Common myeloid progenitor, CD34-positive (primary cell): ENCODE measurements around the gene MSLN.
"Not testable (repeated sequence)": the region's sequence is repeated elsewhere in the genome, so short reads cannot be mapped to it uniquely, and the experiment has no call there.

Source experiments
- CTCF ChIA-PET: fragments of 350-600 bp; sonication (Branson Sonifier 250); formaldehyde crosslinking; loops from one replicate; lab custom pipeline; 2021; ENCODE audit warnings: antibody characterized with exemption; lab: Charles Lee
- POLR2A ChIA-PET: fragments of 350-600 bp; sonication (Branson Sonifier 250); formaldehyde crosslinking; loops from one replicate; lab custom pipeline; 2021; ENCODE audit warnings: antibody characterized with exemption; lab: Charles Lee
- DNase-seq, 3 donors: peaks; one replicate each; pipeline versions ENCODE4 v3.0.0 to v3.0.0-alpha.2; 2013
- H3K27ac ChIP-seq, 2 experiments: 1 replicate in 1 of 2; 2 replicates in 1 of 2; pipeline ENCODE4 v1.7.0; 2013; ENCODE audit warnings: inconsistent platforms in 2 of 2, low read length in 2 of 2, mild to moderate bottlenecking in 2 of 2, low read depth in 1 of 2, moderate library complexity in 1 of 2; ENCODE audit not compliant: severe bottlenecking in 2 of 2, insufficient read depth in 1 of 2, poor library complexity in 1 of 2
- H3K27me3 ChIP-seq, 5 experiments: replicated peaks in 2 of 5; 1 replicate in 3 of 5; 2 replicates in 2 of 5; pipeline versions ENCODE4 v1.6.1 to v1.7.0; 2013; ENCODE audit warnings: low read length in 4 of 5, mild to moderate bottlenecking in 2 of 5, moderate library complexity in 2 of 5, inconsistent platforms in 1 of 5; ENCODE audit not compliant: insufficient read depth in 5 of 5, control insufficient read depth in 4 of 5
- H3K36me3 ChIP-seq, 4 experiments: 1 replicate in 2 of 4; 2 replicates in 2 of 4; pipeline versions ENCODE4 v1.6.1 to v1.7.0; 2013; ENCODE audit warnings: low read length in 3 of 4, control low read depth in 1 of 4, mild to moderate bottlenecking in 1 of 4; ENCODE audit not compliant: control insufficient read depth in 4 of 4, insufficient read depth in 4 of 4
- H3K4me1 ChIP-seq, 4 experiments: 1 replicate in 3 of 4; 2 replicates in 1 of 4; pipeline versions ENCODE4 v1.6.1 to v1.7.1; 2013; ENCODE audit warnings: low read length in 3 of 4, mild to moderate bottlenecking in 3 of 4, control low read depth in 1 of 4, inconsistent platforms in 1 of 4, moderate library complexity in 1 of 4; ENCODE audit not compliant: control insufficient read depth in 4 of 4, insufficient read depth in 4 of 4; ENCODE audit errors: control extremely low read depth in 1 of 4
- H3K4me3 ChIP-seq, 7 experiments: 1 replicate in 4 of 7; 2 replicates in 3 of 7; pipeline versions ENCODE4 v1.5.1 to v1.7.0; 2013; ENCODE audit warnings: mild to moderate bottlenecking in 7 of 7, low read length in 6 of 7, moderate library complexity in 6 of 7, inconsistent platforms in 2 of 7, low read depth in 2 of 7, control low read depth in 1 of 7; ENCODE audit not compliant: insufficient read depth in 4 of 7, control insufficient read depth in 1 of 7; ENCODE audit errors: extremely low read depth in 1 of 7
- H3K9me3 ChIP-seq, 5 experiments: 1 replicate in 4 of 5; 2 replicates in 1 of 5; pipeline versions ENCODE4 v1.6.1 to v1.7.1; 2013; ENCODE audit warnings: low read length in 4 of 5, mild to moderate bottlenecking in 2 of 5, inconsistent platforms in 1 of 5, low read depth in 1 of 5, moderate library complexity in 1 of 5; ENCODE audit not compliant: control insufficient read depth in 4 of 5, insufficient read depth in 2 of 5; ENCODE audit errors: control extremely low read depth in 1 of 5
- WGBS: methylation state at CpG from one replicate; pipeline ENCODE4 v1.1.5; 2013; ENCODE audit not compliant: insufficient coverage; 5-methylcytosine and 5-hydroxymethylcytosine counted together

The MSLN gene

DNA sequence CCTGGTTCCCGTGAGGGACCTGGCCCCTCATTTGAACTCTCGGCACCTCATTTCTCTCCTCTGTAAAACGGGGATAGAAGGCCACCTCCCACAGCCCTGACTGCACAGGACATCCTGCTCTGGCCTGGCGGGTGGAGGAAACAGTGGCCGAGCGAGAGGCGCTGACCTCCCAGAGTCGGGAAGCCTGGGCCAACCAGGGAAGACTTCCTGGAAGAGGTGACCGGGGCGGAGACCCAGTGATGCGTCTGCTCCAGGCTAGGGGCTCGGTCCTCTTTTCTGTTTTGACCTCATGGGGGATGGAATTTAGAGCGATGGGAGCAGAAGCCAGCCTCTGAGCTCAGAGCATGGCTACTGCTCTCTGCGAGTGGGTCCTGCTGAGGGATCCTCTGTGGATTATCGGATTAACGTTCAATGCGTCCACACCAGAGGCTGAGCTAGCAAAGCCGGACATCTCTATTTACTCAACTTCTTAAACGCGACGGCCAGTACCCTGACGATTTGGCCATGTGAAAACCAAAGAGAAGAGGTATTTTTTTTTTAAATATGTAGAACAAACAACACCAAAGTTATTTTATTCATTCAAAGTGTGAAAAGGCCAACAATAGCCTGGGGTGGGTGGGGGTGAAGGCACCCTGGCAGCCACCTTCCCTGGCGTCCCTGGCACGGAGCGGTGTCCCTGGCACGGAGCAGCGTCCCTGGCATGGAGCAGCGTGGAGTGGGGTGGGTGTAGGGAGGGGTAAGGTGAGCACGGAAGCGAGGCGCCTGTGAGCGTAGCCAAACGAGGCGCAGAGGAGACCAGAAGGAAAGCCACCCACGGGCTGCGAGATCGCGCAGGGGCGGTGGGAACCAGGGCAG, 9.2 kb upstream of the MSLN start:
- CTCF ChIA-PET: interaction anchor here (0.9 to 2.0 kb wide), 7 partner anchors 10 to 78 kb away, joined by 3 to 7 read pairs (median 4); partner anchors contain the start of genes CIAO3 and MSLN
- Histone ChIP-seq H3K4me3 (no peak overlapping the region), H3K4me1 (peaks cover 0 to 22% (median 17%) of the 10 kb centered on the region in 4 experiments), H3K36me3 (no peaks in the 10 kb centered on the region), H3K27ac (no peak overlapping the region), H3K9me3 (peaks cover 0 to under 1% (median 0%) of the 10 kb centered on the region in 5 experiments), H3K27me3 (no peaks in the 10 kb centered on the region)
- DNase-seq: no peak
- 91% methylated on average over 27 of the region's 39 CpGs for WGBS
- POLR2A ChIA-PET: no interaction called here

DNA sequence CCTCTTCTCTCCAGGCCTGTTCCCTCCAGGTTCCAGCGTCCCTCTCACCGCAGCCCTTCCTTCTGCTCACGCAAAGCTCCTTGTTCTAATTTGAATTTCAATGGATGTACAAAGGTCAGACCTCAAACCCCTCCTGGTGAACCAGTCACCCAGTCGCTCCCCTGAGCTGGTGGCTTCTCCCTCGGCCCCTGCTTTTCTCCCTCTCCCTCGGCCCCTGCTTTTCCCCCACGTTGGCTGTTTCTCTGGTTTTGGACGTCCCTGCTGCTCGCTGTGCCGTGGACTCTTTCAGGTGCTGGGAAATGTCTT, 8.6 kb upstream of the MSLN start:
- Histone ChIP-seq H3K27ac (no peak overlapping the region), H3K9me3 (peaks cover 0 to 3% (median 0%) of the 10 kb centered on the region in 5 experiments), H3K27me3 (no peaks in the 10 kb centered on the region), H3K4me3 (no peak overlapping the region), H3K4me1 (peaks cover 0 to 26% (median 17%) of the 10 kb centered on the region in 4 experiments), H3K36me3 (no peaks in the 10 kb centered on the region)
- 88% methylated on average over 5 of the region's 10 CpGs for WGBS
- POLR2A ChIA-PET: no interaction called here
- CTCF ChIA-PET: interaction anchor here (0.9 to 1.3 kb wide), 2 partner anchors 11 to 78 kb away, joined by 3 read pairs; partner anchors contain the start of gene CIAO3
- no peak for DNase-seq

DNA sequence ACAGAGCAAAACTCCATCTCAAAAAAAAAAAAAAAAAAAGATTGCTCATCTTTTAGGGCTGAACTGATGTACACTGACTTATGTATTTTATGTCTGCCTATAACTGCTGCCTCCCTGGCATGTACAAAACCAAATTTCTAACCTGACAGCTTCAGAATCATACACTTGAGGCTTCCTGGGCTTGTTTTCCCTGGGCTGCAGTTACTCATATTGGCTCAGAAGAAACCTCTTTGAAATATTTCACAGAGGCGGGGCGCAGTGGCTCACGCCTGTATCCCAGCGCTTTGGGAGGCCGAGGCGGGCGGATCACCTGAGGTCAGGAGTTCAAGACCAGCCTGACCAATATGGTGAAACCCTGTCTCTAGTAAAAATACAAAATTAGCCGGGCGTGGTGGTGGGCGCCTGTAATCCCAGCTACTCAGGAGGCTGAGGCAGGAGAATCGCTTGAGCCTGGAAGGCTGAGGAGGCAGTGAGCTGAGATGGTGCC, 6.4 kb upstream of the MSLN start:
- H3K9me3 ChIP-seq, H3K27ac ChIP-seq, H3K36me3 ChIP-seq, DNase-seq, POLR2A ChIA-PET, H3K27me3 ChIP-seq: not testable (repeated sequence)
- CTCF ChIA-PET: interaction anchor here (0.7 to 3.0 kb wide), 8 partner anchors 9 to 44 kb away, joined by 3 to 16 read pairs (median 6); partner anchors contain the start of genes CCDC78 and METRN
- WGBS: 98% methylated on average over 9 of the region's 11 CpGs
- peaks cover 0 to 35% (median 24%) of the 10 kb centered on the region in 4 experiments for H3K4me1 ChIP-seq
- H3K4me3 ChIP-seq: peak overlapping the region in 1 of 7 experiments; percentile 58

DNA sequence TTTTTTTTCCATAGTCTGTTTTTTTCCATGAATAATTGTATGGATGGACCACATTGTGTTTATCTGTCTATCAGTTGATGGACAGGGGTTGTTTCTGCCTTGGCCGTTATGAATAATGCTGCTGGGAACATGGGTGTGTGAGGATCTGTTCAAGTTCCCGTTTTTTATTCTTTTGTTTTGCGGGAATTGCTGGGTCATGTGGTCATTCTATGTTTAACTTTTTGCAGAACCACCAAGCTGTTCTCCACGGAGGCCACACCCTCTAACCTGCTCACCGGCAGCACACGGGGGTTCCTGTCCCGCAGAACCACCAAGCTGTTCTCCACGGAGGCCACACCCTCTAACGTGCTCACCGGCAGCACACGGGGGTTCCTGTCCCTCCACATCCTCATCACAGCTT, 5.9 kb upstream of the MSLN start:
- Histone ChIP-seq H3K9me3 (peaks cover 0 to 3% (median 0%) of the 10 kb centered on the region in 5 experiments), H3K4me1 (peaks cover 0 to 35% (median 24%) of the 10 kb centered on the region in 4 experiments), H3K4me3 (peak overlapping the region in 4 of 7 experiments; percentile 26 to 58 (median 38)), H3K36me3 (no peaks in the 10 kb centered on the region), H3K27me3 (no peaks in the 10 kb centered on the region), H3K27ac (peak overlapping the region in 1 of 2 experiments; percentile 0)
- POLR2A ChIA-PET: interaction anchor here (0.6 kb wide), 1 partner anchor 1778 kb away, joined by 3 read pairs; no protein-coding TSS in a partner anchor
- CTCF ChIA-PET: interaction anchor here (0.7 to 3.0 kb wide), 9 partner anchors 10 to 44 kb away, joined by 3 to 16 read pairs (median 5); partner anchors contain the start of genes CCDC78, CIAO3 and METRN
- peak; percentile 49 to 90 (median 87) for DNase-seq
- 0% methylated on average over 4 of the region's 11 CpGs for WGBS

DNA sequence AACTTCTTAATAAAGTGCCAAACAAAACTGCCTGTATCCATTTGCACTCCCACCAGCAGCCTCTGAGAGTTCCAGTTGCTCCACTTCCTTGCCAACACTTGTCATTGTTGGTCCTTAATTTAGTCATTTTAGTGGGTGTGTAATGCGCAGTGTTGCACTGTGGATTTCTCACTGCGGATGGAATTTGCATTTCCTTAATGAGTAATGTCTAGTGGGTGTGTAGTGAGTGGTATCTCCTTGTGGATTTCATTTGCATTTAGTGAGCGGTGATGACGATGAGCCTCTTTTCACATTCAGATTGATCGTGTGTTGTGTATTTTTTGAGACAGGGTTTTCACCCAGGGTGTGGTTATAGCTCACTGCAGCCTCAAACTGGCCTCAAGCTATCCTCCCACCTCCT, 4.1 kb upstream of the MSLN start:
- Histone ChIP-seq H3K27ac (no peak overlapping the region), H3K36me3 (no peaks in the 10 kb centered on the region), H3K9me3 (peaks cover 0 to 3% (median 0%) of the 10 kb centered on the region in 5 experiments), H3K27me3 (no peaks in the 10 kb centered on the region), H3K4me3 (no peak overlapping the region), H3K4me1 (peaks cover 0 to 35% (median 25%) of the 10 kb centered on the region in 4 experiments)
- ChIA-PET CTCF (interaction anchor here (0.9 to 3.0 kb wide), 6 partner anchors 10 to 65 kb away, joined by 3 to 16 read pairs (median 8); no protein-coding TSS in a partner anchor), POLR2A (no interaction called here)
- no peak for DNase-seq
- 100% methylated on average over 5 of the region's 5 CpGs for WGBS

DNA sequence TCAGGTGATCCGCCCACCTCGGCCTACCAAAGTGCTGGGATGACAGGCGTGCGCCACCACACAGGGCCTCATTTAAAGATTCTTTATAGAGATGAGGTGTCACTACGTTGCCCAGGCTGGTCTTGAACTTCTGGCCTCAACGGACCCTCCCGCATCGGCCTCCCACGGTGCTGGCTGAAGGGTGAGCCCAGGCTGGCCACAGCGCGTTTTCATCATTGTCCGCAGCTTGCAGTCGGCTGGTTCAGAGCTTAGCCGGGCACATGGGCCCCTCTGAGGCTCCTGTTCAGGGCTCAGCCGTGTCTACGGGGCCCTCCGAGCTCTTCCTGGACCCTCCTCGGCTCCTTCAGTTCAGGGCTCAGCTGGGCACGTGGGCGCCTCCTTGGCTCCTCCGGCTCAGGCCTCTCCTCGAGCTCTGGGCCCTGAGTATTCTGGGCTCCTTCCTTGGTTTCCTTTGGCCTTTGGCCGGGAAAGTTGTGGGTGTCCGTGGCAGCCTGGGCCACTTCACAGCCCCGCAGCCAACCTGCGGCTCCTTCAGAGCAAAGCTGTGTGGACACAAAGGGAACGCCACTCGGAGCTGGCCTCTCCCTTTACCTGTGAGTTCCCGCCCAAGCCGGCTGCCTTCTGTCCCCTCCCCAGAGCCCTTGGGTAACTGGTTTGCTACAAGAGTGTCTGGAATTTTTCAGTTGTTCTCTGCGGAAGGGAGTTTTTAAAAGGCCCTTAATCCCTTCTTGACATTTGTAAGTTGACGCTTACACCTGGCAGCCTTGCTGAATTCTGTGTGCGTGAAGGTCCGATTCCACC, 1.2 kb upstream of the MSLN start:
- Histone ChIP-seq H3K4me3 (no peak overlapping the region), H3K4me1 (peaks cover 0 to 29% (median 25%) of the 10 kb centered on the region in 4 experiments), H3K36me3 (no peaks in the 10 kb centered on the region), H3K9me3 (peaks cover 0 to 3% (median 0%) of the 10 kb centered on the region in 5 experiments), H3K27me3 (no peaks in the 10 kb centered on the region), H3K27ac (no peak overlapping the region)
- 99% methylated on average over 34 of the region's 34 CpGs for WGBS
- ChIA-PET CTCF (interaction anchor here (0.9 to 1.4 kb wide), 4 partner anchors 11 to 49 kb away, joined by 3 to 6 read pairs (median 3); no protein-coding TSS in a partner anchor), POLR2A (no interaction called here)
- no peak for DNase-seq
